WTC11 (cell line): ENCODE results near the gene CLCNKB. TPM values are rescaled to one million over a fixed set of nuclear protein-coding genes. Genes with fewer than 3 reads are reported as not detected.
A peak's percentile ranks its signal among the peaks of the same experiment; 100 is the strongest.

Experiments
- ATAC-seq: fragments of 200-7000 bp; cut with Tn5 transposase; 2 replicates; pipeline ENCODE4 v1.10.0; 2021; ENCODE audit warnings: mild to moderate bottlenecking, moderate library complexity
- CTCF ChIA-PET: fragments of 300-600 bp; sonication (Branson Sonifier 250); formaldehyde crosslinking; loops from one replicate; lab custom pipeline; 2021; ENCODE audit warnings: antibody characterized with exemption; lab: Charles Lee
- POLR2A ChIA-PET: fragments of 350-600 bp; sonication (Branson Sonifier 250); formaldehyde crosslinking; loops from one replicate; lab custom pipeline; 2021; ENCODE audit warnings: antibody characterized with exemption; lab: Charles Lee
- DNase-seq: peaks from one replicate; pipeline ENCODE4 v3.0.0; 2021; ENCODE audit warnings: low spot score
- H3K27ac Mint-ChIP-seq: 2 replicates; pipeline ENCODE4 v1.8.0; 2021; ENCODE audit warnings: mixed read lengths
- H3K27me3 Mint-ChIP-seq: 2 replicates; pipeline ENCODE4 v1.8.0; 2021; ENCODE audit warnings: low read depth, mild to moderate bottlenecking, moderate library complexity, mixed read lengths
- H3K36me3 Mint-ChIP-seq: 2 replicates; pipeline ENCODE4 v1.8.0; 2021; ENCODE audit warnings: mixed read lengths
- H3K4me1 Mint-ChIP-seq: 2 replicates; pipeline ENCODE4 v1.8.0; 2022; ENCODE audit warnings: mixed read lengths
- H3K4me3 Mint-ChIP-seq: 2 replicates; pipeline ENCODE4 v1.8.0; 2021; ENCODE audit warnings: mild to moderate bottlenecking, moderate library complexity, mixed read lengths
- H3K9me3 Mint-ChIP-seq: 2 replicates; pipeline ENCODE4 v1.8.0; 2021; ENCODE audit warnings: mixed read lengths
- ATF1 ChIP-seq: sonication (generic); formaldehyde crosslinking; IDR thresholded peaks from 2 replicates; pipeline ENCODE4 v1.8.1; 2023; ENCODE audit warnings: mild to moderate bottlenecking, moderate library complexity, missing genetic modification reagents
- ATF2 ChIP-seq: sonication (generic); formaldehyde crosslinking; IDR thresholded peaks from 2 replicates; pipeline ENCODE4 v1.8.1; 2022; ENCODE audit warnings: low read depth, missing genetic modification reagents, borderline replicate concordance
- CTCF ChIP-seq: fragments of 200-600 bp; IDR thresholded peaks from 2 replicates; pipeline ENCODE4 v1.8.0; 2022; ENCODE audit warnings: antibody characterized with exemption
- E2F1 ChIP-seq: sonication (generic); formaldehyde crosslinking; IDR thresholded peaks from 2 replicates; pipeline ENCODE4 v1.8.0; 2022; ENCODE audit warnings: mild to moderate bottlenecking, missing genetic modification reagents
- E2F4 ChIP-seq: sonication (generic); formaldehyde crosslinking; IDR thresholded peaks from 2 replicates; pipeline ENCODE4 v1.8.1; 2022; ENCODE audit warnings: low read depth, mild to moderate bottlenecking, moderate library complexity, missing genetic modification reagents, borderline replicate concordance
- GABPB1 ChIP-seq: sonication (generic); formaldehyde crosslinking; IDR thresholded peaks from 2 replicates; pipeline ENCODE4 v1.8.1; 2023; ENCODE audit warnings: mild to moderate bottlenecking, missing genetic modification reagents
- GRHL2 ChIP-seq: fragments of 250-450 bp; sonication (Bioruptor Pico); IDR thresholded peaks from 2 replicates; pipeline ENCODE4 v1.8.0; 2022; ENCODE audit warnings: mild to moderate bottlenecking, moderate library complexity; ENCODE audit not compliant: insufficient replicate concordance, severe bottlenecking
- GTF2I ChIP-seq: fragments of 250-450 bp; sonication (Bioruptor Pico); conservative IDR thresholded peaks from 2 replicates; pipeline ENCODE4 v1.4.0; 2021; ENCODE audit warnings: mild to moderate bottlenecking
- JAZF1 ChIP-seq: fragments of 250-450 bp; sonication (Bioruptor Pico); IDR thresholded peaks from 2 replicates; pipeline ENCODE4 v1.9.0; 2021; ENCODE audit warnings: moderate library complexity, mild to moderate bottlenecking, inconsistent platforms
- MAX ChIP-seq: sonication (generic); formaldehyde crosslinking; IDR thresholded peaks from 2 replicates; pipeline ENCODE4 v1.8.0; 2022; ENCODE audit warnings: mild to moderate bottlenecking, missing genetic modification reagents
- NFATC4 ChIP-seq: fragments of 250-450 bp; sonication (Bioruptor Pico); IDR thresholded peaks from 2 replicates; pipeline ENCODE4 v1.9.0; 2021; ENCODE audit warnings: mild to moderate bottlenecking
- NFE2L1 ChIP-seq: sonication (generic); formaldehyde crosslinking; IDR thresholded peaks from 2 replicates; pipeline ENCODE4 v1.8.1; 2023; ENCODE audit warnings: missing genetic modification reagents
- RORB ChIP-seq: fragments of 250-450 bp; sonication (Bioruptor Pico); IDR thresholded peaks from 2 replicates; pipeline ENCODE4 v1.9.0; 2021; ENCODE audit warnings: mild to moderate bottlenecking
- TCF7 ChIP-seq: sonication (generic); formaldehyde crosslinking; IDR thresholded peaks from 2 replicates; pipeline ENCODE4 v1.8.0; 2022; ENCODE audit warnings: mild to moderate bottlenecking, low read depth, missing genetic modification reagents, moderate library complexity
- TP53 ChIP-seq: sonication (generic); formaldehyde crosslinking; IDR thresholded peaks from 2 replicates; pipeline ENCODE4 v1.8.1; 2023; ENCODE audit warnings: mild to moderate bottlenecking, missing genetic modification reagents
- USF1 ChIP-seq: sonication (generic); formaldehyde crosslinking; IDR thresholded peaks from 2 replicates; pipeline ENCODE4 v1.8.0; 2022; ENCODE audit warnings: mild to moderate bottlenecking, missing genetic modification reagents
- USF2 ChIP-seq: sonication (generic); formaldehyde crosslinking; IDR thresholded peaks from 2 replicates; pipeline ENCODE4 v1.8.1; 2023; ENCODE audit warnings: mild to moderate bottlenecking, missing genetic modification reagents, moderate library complexity
- ZBTB21 ChIP-seq: sonication (generic); formaldehyde crosslinking; IDR thresholded peaks from 2 replicates; pipeline ENCODE4 v1.8.1; 2023; ENCODE audit warnings: mild to moderate bottlenecking, missing genetic modification reagents, borderline replicate concordance
- ZMAT4 ChIP-seq: fragments of 250-450 bp; sonication (Bioruptor Pico); IDR thresholded peaks from 2 replicates; pipeline ENCODE4 v1.9.0; 2021; ENCODE audit warnings: mild to moderate bottlenecking
- ZNF263 ChIP-seq: sonication (generic); formaldehyde crosslinking; IDR thresholded peaks from 2 replicates; pipeline ENCODE4 v1.8.1; 2022; ENCODE audit warnings: low read depth, mild to moderate bottlenecking, moderate library complexity, missing genetic modification reagents
- total RNA-seq: library from RNA; stranded (reverse); gene quantifications from 3 replicates; pipeline ENCODE4 v1.2.3, GENCODE V29; 2021

The CLCNKB gene
- total RNA-seq, 1 experiment from 2014 or later: 1.8 TPM

- H3K4me3 Mint-ChIP-seq: no peak overlapping the region
- TF ChIP-seq CTCF (peak; percentile 78), USF1 (no peak)
- ChIA-PET POLR2A (interaction anchor here (1.1 kb wide), 2 partner anchors 71 to 80 kb away, joined by 3 to 4 read pairs; no protein-coding TSS in a partner anchor), CTCF (interaction anchor here (0.6 to 7.9 kb wide), 57 partner anchors 10 to 538 kb away, joined by 3 to 204 read pairs (median 5); partner anchors contain the start of genes ARHGEF19, CPLANE2, EPHA2 and FAM131C)
- ATAC-seq (peak; percentile 80), DNase-seq (peak; percentile 92)
- no peaks in the 10 kb centered on the region for H3K36me3 Mint-ChIP-seq
- peaks cover 3% of the 10 kb centered on the region; the same call in 1 of the 2 replicates for H3K27me3 Mint-ChIP-seq
- H3K27ac Mint-ChIP-seq: no peak overlapping the region
- peaks cover 6% of the 10 kb centered on the region for H3K4me1 Mint-ChIP-seq
- H3K9me3 Mint-ChIP-seq: no peaks in the 10 kb centered on the region
These were observed 38.9 kb downstream of the CLCNKB start for GRCh38 chr1:16082283-16083038.

- ATAC-seq: no peak
- POLR2A ChIA-PET: no interaction called here
- peaks cover 12% of the 10 kb centered on the region for H3K4me1 Mint-ChIP-seq
- CTCF ChIA-PET: interaction anchor here (0.7 to 7.9 kb wide), 17 partner anchors 9 to 133 kb away, joined by 3 to 204 read pairs (median 20); partner anchors contain the start of genes EPHA2, FAM131C and HSPB7
- H3K9me3 Mint-ChIP-seq: no peaks in the 10 kb centered on the region
- no peaks in the 10 kb centered on the region for H3K27me3 Mint-ChIP-seq
- no peak for DNase-seq
- no peak overlapping the region for H3K27ac Mint-ChIP-seq
- no peak overlapping the region for H3K4me3 Mint-ChIP-seq
- no peaks in the 10 kb centered on the region for H3K36me3 Mint-ChIP-seq
- no peak for TF ChIP-seq NFATC4 (CRISPR knock-in tag)
- TF ChIP-seq GABPB1: no peak
- TF ChIP-seq MAX: no peak
- TF ChIP-seq ATF1 (CRISPR knock-in tag): no peak
- no peak for TF ChIP-seq JAZF1 (CRISPR knock-in tag)
- TF ChIP-seq E2F4 (CRISPR knock-in tag): no peak
- TF ChIP-seq E2F1 (CRISPR knock-in tag): no peak
- no peak for TF ChIP-seq RORB (CRISPR knock-in tag)
- TF ChIP-seq NFE2L1 (CRISPR knock-in tag): no peak
These were observed 39.9 kb downstream of the CLCNKB start for GRCh38 chr1:16083486-16083885.

- no peaks in the 10 kb centered on the region for H3K9me3 Mint-ChIP-seq
- CTCF ChIA-PET: no interaction called here
- no peak for DNase-seq
- peak overlapping the region; percentile 87; the same call in 1 of the 2 replicates for H3K27ac Mint-ChIP-seq
- no peak for ATAC-seq
- no peaks in the 10 kb centered on the region for H3K27me3 Mint-ChIP-seq
- POLR2A ChIA-PET: no interaction called here
- peaks cover 9% of the 10 kb centered on the region; the same call in 1 of the 2 replicates for H3K4me1 Mint-ChIP-seq
- H3K36me3 Mint-ChIP-seq: no peaks in the 10 kb centered on the region
- H3K4me3 Mint-ChIP-seq: no peak overlapping the region
- TF ChIP-seq TP53 (no peak), ATF2 (CRISPR knock-in tag) (no peak), E2F4 (CRISPR knock-in tag) (no peak), GTF2I (no peak), USF2 (no peak), ZBTB21 (CRISPR knock-in tag) (no peak), ZMAT4 (CRISPR knock-in tag) (no peak), GRHL2 (CRISPR knock-in tag) (no peak), TCF7 (no peak), E2F1 (CRISPR knock-in tag) (no peak), ZNF263 (no peak)
These were observed 41.9 kb downstream of the CLCNKB start for GRCh38 chr1:16085522-16085921.
